ENCODE results near the gene PALLD. TPM values are rescaled to one million over a fixed set of nuclear protein-coding genes. Genes with fewer than 3 reads are reported as not detected.

The PALLD gene
- total and polyA plus RNA-seq, 9 donors, result 86.1 to 155 (median 146) TPM

DNA sequence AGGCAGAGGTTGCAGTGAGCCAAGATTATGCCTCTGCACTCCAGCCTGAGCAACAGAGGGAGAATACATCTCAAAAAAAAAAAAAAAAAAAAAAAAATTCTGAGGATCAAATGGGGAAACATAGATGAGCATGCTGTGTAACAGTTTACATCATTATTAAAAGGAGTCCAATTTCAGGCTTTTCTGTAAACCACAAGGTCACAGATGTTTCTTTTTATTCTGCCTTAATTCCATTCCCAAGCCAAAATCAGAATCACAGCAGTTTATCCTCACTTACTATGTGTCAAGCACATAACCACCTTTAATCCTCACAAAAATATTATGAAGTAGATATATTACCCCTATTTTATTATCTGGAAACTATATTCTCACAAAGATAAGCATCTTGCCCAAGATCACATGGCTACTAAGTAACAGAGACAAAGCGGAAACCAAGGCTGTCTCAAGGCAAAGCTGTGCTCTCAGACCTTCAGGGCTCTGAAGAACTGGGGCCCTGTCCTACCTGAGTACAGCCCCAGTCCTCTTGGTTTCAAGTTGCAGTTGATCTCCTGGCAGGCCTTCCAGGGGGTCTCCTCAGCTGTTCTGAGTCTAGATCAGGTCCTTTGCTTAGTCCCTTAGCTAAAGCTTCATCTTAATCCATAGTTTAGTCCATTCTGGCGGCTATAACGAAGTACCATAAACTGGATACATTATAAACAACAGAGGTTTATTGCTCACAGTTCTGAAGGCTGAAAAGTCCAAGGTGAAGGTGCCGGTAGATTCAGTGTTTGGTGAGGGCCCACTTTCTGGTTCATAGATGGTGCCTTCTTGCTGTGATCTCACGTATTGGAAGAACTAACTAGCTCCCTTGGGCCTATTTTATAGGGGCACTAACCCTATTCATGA lies 141.3 kb downstream of the PALLD start:
- H3K9me3 ChIP-seq (replicated peaks; ENCODE audit: control insufficient read depth, low read depth, low read length), result no peaks in the 10 kb centered on the region
- peaks cover 2% of the 10 kb centered on the region for H3K27me3 ChIP-seq (ENCODE audit: control insufficient read depth, insufficient read depth, low read length)
- DNase-seq, result no peak
- H3K4me3 ChIP-seq (ENCODE audit: low read length), result no peak overlapping the region
- H3K27ac ChIP-seq (ENCODE audit: low read length), result no peak overlapping the region
- H3K4me1 ChIP-seq (ENCODE audit: control insufficient read depth, insufficient read depth, low read length), result peaks cover 23% of the 10 kb centered on the region
- H3K36me3 ChIP-seq (ENCODE audit: control insufficient read depth, insufficient read depth, low read length), result no peaks in the 10 kb centered on the region
- WGBS (ENCODE audit: insufficient coverage), result 77% methylated on average over 1 of the region's 5 CpGs

GRCh38 chr4:168639914-168640313 lies 143.1 kb downstream of the PALLD start:
- no peak overlapping the region for H3K4me3 ChIP-seq (ENCODE audit: low read length)
- no peaks in the 10 kb centered on the region for H3K27me3 ChIP-seq (ENCODE audit: control insufficient read depth, insufficient read depth, low read length)
- DNase-seq, result peak; percentile 55
- no peaks in the 10 kb centered on the region for H3K9me3 ChIP-seq (replicated peaks; ENCODE audit: control insufficient read depth, low read depth, low read length)
- H3K27ac ChIP-seq (ENCODE audit: low read length), result no peak overlapping the region
- peaks cover 16% of the 10 kb centered on the region for H3K4me1 ChIP-seq (ENCODE audit: control insufficient read depth, insufficient read depth, low read length)
- WGBS (ENCODE audit: insufficient coverage), result 39% methylated on average over 2 of the region's 8 CpGs
- no peaks in the 10 kb centered on the region for H3K36me3 ChIP-seq (ENCODE audit: control insufficient read depth, insufficient read depth, low read length)

DNA sequence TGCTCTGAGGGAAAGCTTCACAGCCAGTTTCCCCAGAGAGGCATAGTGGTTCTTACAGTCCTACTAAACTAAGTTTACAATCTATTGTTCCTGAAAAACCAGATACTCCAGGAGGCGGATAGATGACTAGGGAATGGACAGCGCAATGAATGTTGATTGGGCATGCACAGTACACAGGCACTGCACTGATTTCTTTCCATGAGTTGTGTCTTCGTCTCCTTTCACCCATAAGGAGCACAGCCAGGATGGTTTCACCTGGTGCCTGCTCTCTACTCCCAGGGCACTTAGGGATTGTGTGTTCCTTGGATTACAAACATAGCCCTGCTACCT lies 144.9 kb downstream of the PALLD start:
- H3K27me3 ChIP-seq (ENCODE audit: control insufficient read depth, insufficient read depth, low read length), result no peaks in the 10 kb centered on the region
- H3K4me1 ChIP-seq (ENCODE audit: control insufficient read depth, insufficient read depth, low read length), result peaks cover 13% of the 10 kb centered on the region
- H3K27ac ChIP-seq (ENCODE audit: low read length), result no peak overlapping the region
- WGBS (ENCODE audit: insufficient coverage), result 100% methylated on average over 2 of the region's 3 CpGs
- no peak for DNase-seq
- no peaks in the 10 kb centered on the region for H3K9me3 ChIP-seq (replicated peaks; ENCODE audit: control insufficient read depth, low read depth, low read length)
- no peak overlapping the region for H3K4me3 ChIP-seq (ENCODE audit: low read length)
- no peaks in the 10 kb centered on the region for H3K36me3 ChIP-seq (ENCODE audit: control insufficient read depth, insufficient read depth, low read length)

DNA sequence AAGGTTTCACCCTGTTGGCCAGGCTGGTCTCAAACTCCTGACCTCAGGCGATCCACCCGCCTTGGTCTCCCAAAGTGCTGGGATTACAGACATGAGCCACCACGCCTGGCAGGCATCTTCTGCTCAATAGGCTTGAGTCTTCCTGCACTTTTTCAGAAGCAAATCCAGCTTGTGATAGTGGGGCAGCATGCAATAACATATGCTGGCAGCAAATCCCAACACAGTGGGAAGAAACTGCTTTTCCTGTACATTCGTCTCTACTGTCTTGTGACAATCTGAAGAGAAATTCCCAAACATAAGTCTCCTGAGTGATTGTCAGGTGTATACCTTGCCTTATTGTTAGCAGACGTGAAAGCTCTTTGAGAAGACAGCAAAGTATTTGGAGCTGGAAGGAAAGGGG lies 145.7 kb downstream of the PALLD start:
- Histone ChIP-seq H3K27me3 (ENCODE audit: control insufficient read depth, insufficient read depth, low read length) (no peaks in the 10 kb centered on the region), H3K4me3 (ENCODE audit: low read length) (no peak overlapping the region), H3K27ac (ENCODE audit: low read length) (peak overlapping the region; percentile 37), H3K4me1 (ENCODE audit: control insufficient read depth, insufficient read depth, low read length) (peaks cover 11% of the 10 kb centered on the region), H3K36me3 (ENCODE audit: control insufficient read depth, insufficient read depth, low read length) (no peaks in the 10 kb centered on the region), H3K9me3 (replicated peaks; ENCODE audit: control insufficient read depth, low read depth, low read length) (no peaks in the 10 kb centered on the region)
- 79% methylated on average over 4 of the region's 5 CpGs for WGBS (ENCODE audit: insufficient coverage)
- DNase-seq, result no peak

DNA sequence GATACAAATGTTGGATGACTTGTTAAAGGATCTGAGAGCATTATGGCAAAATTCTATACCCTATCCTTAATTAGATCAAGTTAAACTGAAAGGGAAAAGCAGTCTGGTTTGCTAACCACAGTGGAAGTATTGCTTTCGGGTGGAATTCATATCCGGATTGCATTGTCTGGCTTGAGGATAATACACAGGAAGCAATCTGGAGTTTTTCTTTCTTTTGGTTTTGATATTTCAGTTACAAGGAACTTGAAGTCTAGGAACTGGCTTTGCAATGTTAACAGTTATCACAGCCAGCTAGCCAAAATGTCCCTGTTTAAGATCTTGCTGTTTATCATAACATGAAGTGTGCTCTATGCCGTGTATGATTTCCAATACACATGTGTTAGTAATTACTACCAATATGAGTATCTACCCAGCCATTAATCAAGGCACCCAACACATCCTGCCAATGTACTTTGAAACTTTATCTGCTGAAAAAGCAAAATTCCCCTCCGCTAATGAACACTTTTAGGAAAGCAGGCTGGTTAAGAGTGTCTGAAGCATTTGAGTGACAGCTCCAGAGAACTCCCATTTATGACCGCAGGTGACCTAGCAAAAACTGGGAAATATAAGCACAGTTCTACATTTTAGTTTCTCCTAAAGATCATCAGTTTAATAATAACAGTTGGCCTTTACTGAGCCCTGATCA lies 146.4 kb downstream of the PALLD start:
- Histone ChIP-seq H3K36me3 (ENCODE audit: control insufficient read depth, insufficient read depth, low read length) (no peaks in the 10 kb centered on the region), H3K27me3 (ENCODE audit: control insufficient read depth, insufficient read depth, low read length) (no peaks in the 10 kb centered on the region), H3K27ac (ENCODE audit: low read length) (peak overlapping the region; percentile 43), H3K9me3 (replicated peaks; ENCODE audit: control insufficient read depth, low read depth, low read length) (no peaks in the 10 kb centered on the region), H3K4me1 (ENCODE audit: control insufficient read depth, insufficient read depth, low read length) (peaks cover 9% of the 10 kb centered on the region), H3K4me3 (ENCODE audit: low read length) (no peak overlapping the region)
- DNase-seq, result peak; percentile 52
- WGBS (ENCODE audit: insufficient coverage), result 80% methylated on average over 1 of the region's 5 CpGs

- Histone ChIP-seq H3K36me3 (ENCODE audit: control insufficient read depth, insufficient read depth, low read length) (no peaks in the 10 kb centered on the region), H3K27me3 (ENCODE audit: control insufficient read depth, insufficient read depth, low read length) (no peaks in the 10 kb centered on the region), H3K4me1 (ENCODE audit: control insufficient read depth, insufficient read depth, low read length) (peaks cover 9% of the 10 kb centered on the region), H3K9me3 (replicated peaks; ENCODE audit: control insufficient read depth, low read depth, low read length) (no peaks in the 10 kb centered on the region), H3K4me3 (ENCODE audit: low read length) (no peak overlapping the region), H3K27ac (ENCODE audit: low read length) (no peak overlapping the region)
- 100% methylated on average over 1 of the region's 3 CpGs for WGBS (ENCODE audit: insufficient coverage)
- DNase-seq, result no peak
Measured at GRCh38 chr4:168643796-168644159, 146.9 kb downstream of the PALLD start.

GRCh38 chr4:168646001-168646768 lies 149.3 kb downstream of the PALLD start:
- Histone ChIP-seq H3K27me3 (ENCODE audit: control insufficient read depth, insufficient read depth, low read length) (no peaks in the 10 kb centered on the region), H3K4me3 (ENCODE audit: low read length) (no peak overlapping the region), H3K4me1 (ENCODE audit: control insufficient read depth, insufficient read depth, low read length) (peaks cover 9% of the 10 kb centered on the region), H3K27ac (ENCODE audit: low read length) (no peak overlapping the region), H3K9me3 (replicated peaks; ENCODE audit: control insufficient read depth, low read depth, low read length) (no peaks in the 10 kb centered on the region), H3K36me3 (ENCODE audit: control insufficient read depth, insufficient read depth, low read length) (no peaks in the 10 kb centered on the region)
- 43% methylated on average over 2 of the region's 7 CpGs for WGBS (ENCODE audit: insufficient coverage)
- no peak for DNase-seq

- Histone ChIP-seq H3K27ac (ENCODE audit: low read length) (no peak overlapping the region), H3K4me3 (ENCODE audit: low read length) (no peak overlapping the region), H3K9me3 (replicated peaks; ENCODE audit: control insufficient read depth, low read depth, low read length) (no peaks in the 10 kb centered on the region), H3K27me3 (ENCODE audit: control insufficient read depth, insufficient read depth, low read length) (no peaks in the 10 kb centered on the region), H3K36me3 (ENCODE audit: control insufficient read depth, insufficient read depth, low read length) (no peaks in the 10 kb centered on the region), H3K4me1 (ENCODE audit: control insufficient read depth, insufficient read depth, low read length) (peaks cover 7% of the 10 kb centered on the region)
- DNase-seq, result no peak
- WGBS (ENCODE audit: insufficient coverage), result 100% methylated on average over 1 of the region's 8 CpGs
Measured at GRCh38 chr4:168647646-168648375, 151.0 kb downstream of the PALLD start.

DNA sequence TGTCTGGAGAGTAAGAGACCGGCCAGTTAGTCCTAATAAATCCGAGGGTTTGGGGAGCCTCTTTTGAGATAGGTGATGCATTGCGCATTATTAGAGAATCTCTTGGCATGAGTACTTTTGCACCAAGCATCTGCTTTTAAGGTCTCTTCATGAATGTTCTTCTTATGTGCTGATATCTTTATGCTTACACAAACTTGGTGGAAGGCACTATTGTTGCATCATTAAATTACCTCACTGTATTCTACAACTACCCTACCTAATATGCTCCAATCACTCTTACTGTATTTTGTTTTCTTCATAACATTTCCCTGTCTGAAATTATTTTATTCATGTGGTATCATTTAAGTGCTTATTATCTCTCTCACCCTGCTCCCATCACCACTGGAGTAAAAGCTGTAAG lies 151.6 kb downstream of the PALLD start:
- no peak for DNase-seq
- H3K4me3 ChIP-seq (ENCODE audit: low read length), result no peak overlapping the region
- 63% methylated on average over 1 of the region's 3 CpGs for WGBS (ENCODE audit: insufficient coverage)
- no peak overlapping the region for H3K27ac ChIP-seq (ENCODE audit: low read length)
- no peaks in the 10 kb centered on the region for H3K27me3 ChIP-seq (ENCODE audit: control insufficient read depth, insufficient read depth, low read length)
- no peaks in the 10 kb centered on the region for H3K36me3 ChIP-seq (ENCODE audit: control insufficient read depth, insufficient read depth, low read length)
- H3K9me3 ChIP-seq (replicated peaks; ENCODE audit: control insufficient read depth, low read depth, low read length), result no peaks in the 10 kb centered on the region
- peaks cover 7% of the 10 kb centered on the region for H3K4me1 ChIP-seq (ENCODE audit: control insufficient read depth, insufficient read depth, low read length)
